HG02759 (cell line): ENCODE measurements around the gene NOX4.

Experiments
- ATAC-seq: cut with Tn5 transposase; IDR thresholded peaks from one replicate; pipeline ENCODE4 v1.9.1; 2021; ENCODE audit warnings: mild to moderate bottlenecking, moderate library complexity; ENCODE audit not compliant: unreplicated experiment

NOX4 gene

DNA sequence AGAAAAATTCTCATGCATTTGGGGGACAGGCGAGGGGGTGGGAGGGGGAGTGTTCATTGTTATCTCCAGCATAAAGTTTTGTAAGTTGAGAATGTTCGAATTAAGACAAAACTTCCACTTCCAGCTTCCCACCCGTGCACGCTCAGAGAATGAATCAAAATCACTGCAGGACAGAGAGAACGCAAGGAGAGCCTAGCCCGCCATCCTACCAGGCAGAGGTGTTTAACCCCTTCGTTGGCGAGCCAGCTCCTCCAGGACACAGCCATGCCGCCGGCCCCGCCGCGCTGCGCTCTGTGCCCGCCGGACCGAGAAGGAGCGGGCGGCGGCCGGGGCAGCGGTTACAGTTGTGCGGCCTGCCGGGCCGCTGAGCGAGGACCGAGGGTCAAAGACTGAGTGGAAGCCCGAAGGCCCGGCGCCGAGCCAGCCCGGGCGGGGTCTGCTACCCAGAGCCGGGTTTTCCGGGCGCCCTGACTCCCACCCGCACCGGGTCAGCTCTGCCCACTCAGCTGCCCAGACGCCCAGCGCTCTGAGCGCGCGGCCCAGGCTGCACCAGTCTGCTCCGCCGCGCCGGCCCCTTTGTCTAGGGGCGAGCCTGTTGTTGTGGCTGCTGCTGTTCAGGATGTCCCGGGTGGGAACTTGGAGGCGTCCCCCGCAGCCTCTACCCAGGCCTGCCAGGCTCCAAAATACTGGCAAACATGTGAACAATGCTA is at the start of gene NOX4:
NOX4 (minus strand) TSS at position 395 of the 710 bp plus-strand sequence; CDS start at position 266, 129 bp downstream.
- no peak for ATAC-seq

DNA sequence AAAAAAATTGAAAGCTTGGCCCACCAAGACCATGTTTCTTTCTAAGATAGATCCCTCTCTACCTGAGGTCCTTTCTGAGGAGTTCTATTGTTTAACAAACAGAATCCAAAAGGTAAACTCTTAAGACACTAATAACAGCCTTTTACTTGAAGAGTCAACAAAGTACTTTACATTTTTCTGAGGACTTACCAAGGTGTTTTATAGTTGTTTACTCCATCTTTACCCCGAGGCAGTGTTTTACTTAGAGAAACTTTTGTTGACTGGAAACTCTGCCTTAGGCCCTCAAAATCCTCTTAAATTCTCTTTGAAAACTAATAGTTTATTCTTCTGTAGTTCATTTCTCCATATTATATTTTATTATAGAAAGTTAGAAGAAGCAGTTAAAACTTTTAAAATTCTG is 49.7 kb upstream of the NOX4 start:
- no peak for ATAC-seq

DNA sequence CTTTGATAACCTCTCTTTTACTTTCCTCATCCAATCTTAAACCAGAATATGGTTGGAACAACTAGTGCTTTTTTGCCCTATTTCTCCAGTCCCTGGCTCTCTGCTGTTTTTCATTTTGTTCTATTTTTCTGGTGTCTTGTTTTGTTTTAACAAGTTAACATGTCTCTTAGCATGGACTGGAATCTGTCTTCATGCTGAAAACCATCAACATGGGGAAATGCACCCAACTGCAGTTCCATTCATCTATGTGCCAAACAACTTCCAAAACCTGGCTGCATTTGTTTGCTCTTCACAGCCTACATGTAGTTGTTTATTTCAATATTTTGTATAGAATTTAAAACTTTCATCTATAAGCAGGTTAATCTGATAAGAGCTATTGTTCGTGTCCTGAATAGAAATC is 46.8 kb upstream of the NOX4 start:
- ATAC-seq = no peak

GRCh38 chr11:89536926-89537325 is 45.8 kb upstream of the NOX4 start:
- no peak for ATAC-seq

DNA sequence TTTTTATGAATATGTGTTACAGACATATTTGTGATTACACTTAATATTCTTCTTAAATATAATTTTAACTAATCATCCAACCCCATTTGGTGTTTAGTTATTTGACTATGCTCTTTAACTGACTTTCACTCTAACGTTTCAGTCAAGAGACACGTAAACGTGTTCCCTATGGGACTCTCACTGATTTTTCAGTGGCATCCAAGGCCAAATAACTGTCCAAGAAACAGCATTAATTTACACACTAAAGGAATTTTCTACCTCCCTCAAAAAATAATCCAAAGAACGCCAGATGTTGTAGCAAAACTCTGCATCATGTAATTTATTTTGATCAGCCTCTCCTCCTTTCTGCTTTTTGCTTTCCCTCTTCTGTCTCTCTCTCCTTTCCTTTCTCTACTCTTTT is 44.0 kb upstream of the NOX4 start:
- ATAC-seq = no peak

DNA sequence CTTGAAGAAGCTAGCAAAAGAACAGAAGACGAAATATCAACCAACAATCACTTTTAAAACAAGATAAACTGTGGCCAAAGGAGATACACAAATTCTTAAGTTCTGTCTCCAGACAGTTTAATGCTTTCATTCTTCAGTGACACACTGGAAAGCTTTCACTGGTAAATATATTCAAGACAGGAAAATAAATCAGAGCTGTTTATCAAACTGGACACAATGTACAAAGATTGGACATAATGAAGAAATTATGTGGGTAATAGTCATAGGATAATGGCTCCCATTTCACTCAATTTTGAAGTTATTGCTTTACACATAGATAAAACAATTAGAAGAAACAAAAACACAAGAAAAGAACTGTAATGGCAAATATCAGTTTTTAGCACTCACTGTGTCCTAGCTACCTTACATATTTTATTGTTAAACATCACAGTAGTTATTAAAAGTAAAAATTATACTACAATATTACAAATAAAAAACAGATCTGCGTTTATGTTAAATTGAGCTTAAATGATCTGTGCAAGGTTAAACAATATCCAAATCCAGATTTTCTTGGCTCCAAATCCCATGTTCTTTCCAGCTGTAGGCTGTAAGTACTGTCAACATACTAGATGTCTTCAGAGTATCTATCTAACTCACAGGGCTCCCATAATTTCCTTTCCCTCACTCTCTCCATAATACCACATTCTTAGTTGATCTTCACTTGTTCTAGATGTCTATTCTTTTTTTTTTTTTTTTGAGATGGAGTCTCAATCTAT is 38.6 kb upstream of the NOX4 start:
- ATAC-seq = no peak

DNA sequence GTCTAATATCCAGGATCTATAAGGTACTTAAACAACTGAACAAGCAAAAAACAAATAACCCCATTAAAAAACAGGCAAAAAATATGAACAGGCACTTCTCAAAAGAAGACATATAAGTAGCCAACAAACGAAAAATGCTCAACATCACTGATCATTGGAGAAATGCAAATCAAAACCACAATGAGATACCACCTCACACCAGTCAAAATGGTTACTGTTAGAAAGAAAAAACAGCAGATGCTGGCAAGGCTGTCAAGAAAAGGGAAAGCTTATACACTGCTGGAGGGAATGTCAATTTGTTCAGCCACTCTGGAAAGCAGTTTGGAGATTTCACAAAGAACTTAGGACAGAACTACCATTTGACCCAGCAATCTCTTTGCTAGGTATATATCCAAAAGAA is 30.6 kb upstream of the NOX4 start:
- no peak for ATAC-seq

DNA sequence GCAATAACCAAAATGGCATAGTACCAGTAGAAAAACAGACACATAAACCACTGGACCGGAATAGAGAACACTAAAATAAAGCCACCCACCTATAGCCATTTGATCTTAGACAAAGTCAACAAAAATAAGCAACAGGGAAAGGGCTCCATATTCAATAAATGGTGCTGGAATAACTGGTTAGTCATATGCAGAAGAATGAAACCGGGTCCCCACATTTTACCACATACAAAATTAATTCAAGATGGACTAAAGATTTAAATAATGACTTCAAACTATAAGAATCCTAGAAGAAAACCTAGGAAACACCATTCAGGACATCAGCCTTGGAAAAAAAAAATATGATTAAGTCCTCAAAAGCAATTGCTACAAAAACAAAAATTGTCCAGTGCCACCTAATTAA is 30.1 kb upstream of the NOX4 start:
- no peak for ATAC-seq

DNA sequence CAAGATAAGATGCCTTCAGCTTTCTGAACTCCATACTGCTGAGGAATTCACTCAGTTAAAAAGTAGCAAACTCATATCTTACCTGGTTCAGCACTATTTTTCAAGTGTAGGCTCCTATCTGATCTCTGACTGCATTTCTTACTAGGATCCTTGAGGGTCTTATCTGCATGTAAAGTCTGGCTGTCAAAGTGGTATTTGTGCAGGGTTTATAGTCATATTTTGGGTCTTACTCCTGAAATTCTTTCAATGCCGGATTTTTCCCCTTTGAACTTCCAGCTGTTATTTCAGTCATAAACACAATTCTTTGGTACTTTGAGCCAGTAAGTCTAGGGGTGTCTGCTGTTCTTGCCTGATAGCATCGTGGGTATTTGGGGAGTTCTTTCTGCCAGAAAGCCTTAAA is 25.3 kb upstream of the NOX4 start:
- no peak for ATAC-seq

- no peak for ATAC-seq
Measured at GRCh38 chr11:89508544-89508943, 17.4 kb upstream of the NOX4 start.

DNA sequence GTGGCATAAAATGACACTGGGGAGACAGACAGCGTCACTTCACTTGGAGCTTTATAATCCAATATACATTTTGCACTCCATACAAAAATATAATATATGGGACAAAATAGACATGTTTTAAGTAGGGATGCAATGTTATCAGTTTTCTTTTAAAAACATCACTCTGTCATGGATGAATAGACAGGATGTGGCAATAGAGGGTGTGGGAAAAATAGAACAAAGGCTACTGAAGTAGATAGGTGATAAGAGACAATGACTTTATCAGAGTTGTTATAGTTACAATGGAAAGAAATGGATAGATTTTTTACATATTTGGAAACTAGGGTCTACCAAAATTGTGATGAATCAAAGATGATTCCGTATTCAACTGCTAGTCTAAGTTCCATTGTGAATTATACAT is 13.1 kb upstream of the NOX4 start:
- no peak for ATAC-seq

- ATAC-seq = no peak
Measured at GRCh38 chr11:89503422-89503821, 12.2 kb upstream of the NOX4 start.

DNA sequence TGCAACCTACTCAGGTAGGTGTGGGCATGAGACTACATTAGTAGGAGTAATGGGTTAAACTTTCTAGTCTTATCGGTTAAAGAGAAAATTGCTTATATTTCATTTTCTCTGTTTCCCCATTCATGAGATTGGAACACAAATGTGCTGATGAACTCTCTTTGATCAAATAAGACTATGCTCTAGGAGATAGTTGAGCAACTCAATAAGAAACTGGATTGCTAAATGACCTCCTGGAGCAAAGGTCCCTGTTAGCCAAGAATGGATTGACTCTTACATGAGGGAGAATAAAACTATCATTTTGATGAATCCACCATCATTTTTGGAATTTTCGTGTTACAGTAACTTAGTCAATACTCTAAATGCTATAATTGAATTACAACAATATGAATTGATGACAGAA is 11.1 kb upstream of the NOX4 start:
- no peak for ATAC-seq

- ATAC-seq = no peak
Measured at GRCh38 chr11:89500336-89500735, 9.2 kb upstream of the NOX4 start.

DNA sequence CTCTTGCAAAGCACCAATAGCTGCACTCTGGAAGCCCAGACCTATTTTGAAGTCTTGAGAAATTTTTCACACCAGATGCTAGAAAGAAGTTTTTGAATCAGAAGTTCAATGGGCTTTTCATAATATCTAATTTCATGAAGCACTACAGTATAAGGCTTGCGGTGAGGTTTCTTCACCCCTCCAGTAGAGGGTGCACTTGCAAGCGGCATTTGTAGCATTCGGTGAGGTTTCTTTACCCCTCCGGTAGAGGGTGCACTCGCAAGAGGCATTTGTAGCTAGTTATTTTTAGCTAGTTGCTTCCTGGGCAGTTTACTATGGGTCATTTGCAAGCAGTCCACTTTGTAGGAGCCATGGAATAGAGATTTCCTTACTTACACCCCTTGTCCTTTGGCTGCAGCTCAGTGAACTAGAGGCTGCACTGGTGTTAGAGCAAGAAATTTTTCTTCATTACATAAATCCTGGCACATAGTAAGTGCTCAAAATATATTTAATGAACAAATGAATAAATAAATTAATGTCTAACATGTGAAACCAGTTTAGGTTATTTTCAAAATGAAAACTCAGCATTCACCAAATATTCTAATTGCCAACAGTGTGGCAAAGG is 7.8 kb upstream of the NOX4 start:
- no peak for ATAC-seq

DNA sequence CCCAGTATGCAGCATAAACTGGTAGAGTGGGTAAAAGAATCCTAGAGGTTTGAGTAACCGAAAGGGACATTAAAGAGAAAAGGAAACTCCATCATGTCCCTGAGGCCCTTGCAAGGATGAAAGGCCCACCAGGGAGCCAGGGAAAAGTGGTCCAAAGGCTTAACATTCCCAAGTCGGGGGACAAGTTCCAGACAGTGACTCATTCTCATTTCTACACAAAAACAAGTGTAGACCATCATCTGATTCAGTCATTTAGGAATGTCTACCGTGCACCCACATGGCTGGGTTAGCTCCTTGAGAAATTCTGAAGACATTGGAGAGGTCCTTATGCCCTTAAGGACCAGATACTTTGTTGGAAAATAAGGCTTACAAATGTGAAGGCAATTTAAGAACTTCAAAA is 4.8 kb upstream of the NOX4 start:
- ATAC-seq = no peak

GRCh38 chr11:89493431-89493830 is 2.3 kb upstream of the NOX4 start:
- ATAC-seq = no peak

- ATAC-seq = no peak
Measured at GRCh38 chr11:89490602-89490980, 584 bp downstream of the NOX4 start.

DNA sequence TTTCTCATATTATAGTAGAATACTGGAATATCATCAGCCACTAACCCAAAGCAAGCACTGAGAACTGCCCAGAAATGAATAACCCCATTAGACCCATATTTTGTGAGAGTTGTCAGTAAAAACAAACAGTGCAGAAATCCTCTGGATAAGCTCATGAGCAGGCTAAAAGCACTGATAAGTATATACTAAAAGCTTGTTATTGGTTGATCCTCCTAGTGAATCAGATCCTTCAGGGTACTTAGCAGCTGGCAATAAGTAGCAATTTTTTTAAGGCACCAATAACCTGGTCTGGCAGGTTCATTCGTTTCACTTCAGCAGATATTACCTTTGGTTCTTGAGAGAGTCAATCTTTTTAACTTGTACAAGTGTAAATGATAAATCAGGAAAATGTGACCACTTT is 1.2 kb downstream of the NOX4 start:
- no peak for ATAC-seq

DNA sequence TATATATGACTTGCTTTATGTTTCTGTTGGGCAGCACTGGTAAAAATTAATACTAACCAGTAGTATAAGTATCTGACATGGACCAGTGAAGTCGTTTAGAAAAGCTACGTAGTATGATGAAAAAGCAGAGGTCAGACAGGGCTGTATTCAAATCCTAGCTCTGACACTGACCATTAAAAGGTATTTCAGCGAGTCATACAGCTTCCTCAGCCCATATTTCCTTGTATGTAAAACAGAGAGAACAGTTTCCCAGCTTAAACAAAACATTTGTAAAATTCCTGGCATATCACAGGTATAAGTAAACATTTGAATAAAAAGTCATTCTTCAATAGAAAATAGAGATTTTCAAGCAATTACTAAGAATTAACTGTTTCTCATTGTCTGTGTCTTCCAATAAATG is 4.2 kb downstream of the NOX4 start:
- ATAC-seq = no peak

- no peak for ATAC-seq
Measured at GRCh38 chr11:89484896-89485295, 6.3 kb downstream of the NOX4 start.

GRCh38 chr11:89477175-89477574 is 14.0 kb downstream of the NOX4 start:
- ATAC-seq = no peak
